Measurements from ENCODE around the gene FOXC2.

DNA sequence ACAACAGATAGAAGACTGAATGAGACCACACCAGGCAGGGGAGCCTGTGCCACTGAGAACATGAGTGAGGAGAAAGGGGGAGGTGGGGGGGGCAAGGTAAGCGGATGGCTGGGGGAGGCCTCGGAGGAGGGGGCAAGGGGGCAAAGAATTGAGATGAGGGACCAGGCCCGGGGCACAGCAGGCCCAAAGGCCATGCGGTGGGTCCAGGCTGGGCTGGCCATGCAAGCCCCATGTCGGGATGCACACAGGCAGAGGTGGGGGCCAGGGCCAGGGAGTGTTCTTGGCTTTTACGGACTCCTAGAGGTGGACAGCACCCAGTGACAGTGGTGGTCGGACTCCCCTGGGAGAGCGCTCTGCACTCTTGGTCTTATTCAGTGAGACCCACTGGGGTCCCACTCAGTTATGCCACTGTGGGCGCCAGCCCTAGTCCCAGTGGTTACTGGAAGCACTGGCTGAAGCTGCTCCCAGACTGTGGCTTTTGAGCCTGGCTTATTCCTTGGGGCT lies 6.8 kb upstream of the FOXC2 start:
- TF ChIP-seq GABPA (tag; conservative IDR thresholded peaks at IDR 0.05; ENCODE audit: low read depth) (no peak), KLF16 (IDR thresholded peaks at IDR 0.05) (no peak), SP1 (CRISPR knock-in tag; IDR thresholded peaks at IDR 0.05) (no peak), TARDBP (IDR thresholded peaks at IDR 0.05) (no peak), MYC (IDR thresholded peaks at IDR 0.05; ENCODE audit: low read depth, low read length) (no peak), MYC (CRISPR knock-in tag; IDR thresholded peaks at IDR 0.05; ENCODE audit: borderline replicate concordance, low read depth) (no peak)
- TF ChIP-seq, protein P1, sequence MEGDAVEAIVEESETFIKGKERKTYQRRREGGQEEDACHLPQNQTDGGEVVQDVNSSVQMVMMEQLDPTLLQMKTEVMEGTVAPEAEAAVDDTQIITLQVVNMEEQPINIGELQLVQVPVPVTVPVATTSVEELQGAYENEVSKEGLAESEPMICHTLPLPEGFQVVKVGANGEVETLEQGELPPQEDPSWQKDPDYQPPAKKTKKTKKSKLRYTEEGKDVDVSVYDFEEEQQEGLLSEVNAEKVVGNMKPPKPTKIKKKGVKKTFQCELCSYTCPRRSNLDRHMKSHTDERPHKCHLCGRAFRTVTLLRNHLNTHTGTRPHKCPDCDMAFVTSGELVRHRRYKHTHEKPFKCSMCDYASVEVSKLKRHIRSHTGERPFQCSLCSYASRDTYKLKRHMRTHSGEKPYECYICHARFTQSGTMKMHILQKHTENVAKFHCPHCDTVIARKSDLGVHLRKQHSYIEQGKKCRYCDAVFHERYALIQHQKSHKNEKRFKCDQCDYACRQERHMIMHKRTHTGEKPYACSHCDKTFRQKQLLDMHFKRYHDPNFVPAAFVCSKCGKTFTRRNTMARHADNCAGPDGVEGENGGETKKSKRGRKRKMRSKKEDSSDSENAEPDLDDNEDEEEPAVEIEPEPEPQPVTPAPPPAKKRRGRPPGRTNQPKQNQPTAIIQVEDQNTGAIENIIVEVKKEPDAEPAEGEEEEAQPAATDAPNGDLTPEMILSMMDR (IDR thresholded peaks at IDR 0.05 in 2 of 3, conservative IDR thresholded peaks at IDR 0.05 in 1 of 3; ENCODE audit: insufficient read depth in 2 of 3, low read depth in 1 of 3, low read length in 3 of 3), result no peak
